Measurements from ENCODE around the gene SEPTIN12. TPM values are rescaled to one million over a fixed set of nuclear protein-coding genes. Genes with fewer than 3 reads are reported as not detected.

SEPTIN12 gene
- polyA plus RNA-seq, 1 donor from 2014 or later = 1.8 TPM

- Histone ChIP-seq H3K27ac (ENCODE audit: low read length) (no peak overlapping the region), H3K79me2 (replicated peaks; ENCODE audit: insufficient read depth, low read length) (no peaks in the 10 kb centered on the region), H4K20me1 (ENCODE audit: insufficient read depth) (no peaks in the 10 kb centered on the region), H3K27me3 (ENCODE audit: insufficient read depth, low read depth, low read length) (no peaks in the 10 kb centered on the region), H2AFZ (ENCODE audit: low read depth, low read length) (no peak overlapping the region), H3K36me3 (ENCODE audit: insufficient read depth, low read length) (peaks cover 5% of the 10 kb centered on the region), H3K9me3 (ENCODE audit: low read length) (no peaks in the 10 kb centered on the region), H3K9ac (ENCODE audit: low read length) (no peak overlapping the region), H3K9me2 (ENCODE audit: insufficient read depth, low read length) (no peaks in the 10 kb centered on the region), H3F3A (ENCODE audit: insufficient read depth, low read length, poor library complexity, severe bottlenecking) (no peaks in the 10 kb centered on the region), H3K4me3 (ENCODE audit: low read length) (no peak overlapping the region), H3K4me2 (ENCODE audit: low read length) (no peak overlapping the region)
- TF ChIP-seq RAD21 (conservative IDR thresholded peaks at IDR 0.05) (no peak), EP300 (conservative IDR thresholded peaks at IDR 0.05; ENCODE audit: poor library complexity, severe bottlenecking) (no peak), EZH2 (IDR thresholded peaks at IDR 0.05; ENCODE audit: borderline replicate concordance, insufficient read depth, low read length, poor library complexity, severe bottlenecking) (no peak), SMC3 (conservative IDR thresholded peaks at IDR 0.05; ENCODE audit: poor library complexity) (no peak), POLR2AphosphoS5 (IDR thresholded peaks at IDR 0.05) (no peak), TAF1 (IDR thresholded peaks at IDR 0.05; ENCODE audit: low read depth) (no peak), MXI1 (conservative IDR thresholded peaks at IDR 0.05; ENCODE audit: poor library complexity, severe bottlenecking) (no peak), CTCF (IDR thresholded peaks at IDR 0.05; ENCODE audit: poor library complexity, severe bottlenecking) (no peak)
- TF ChIP-seq, protein P1, sequence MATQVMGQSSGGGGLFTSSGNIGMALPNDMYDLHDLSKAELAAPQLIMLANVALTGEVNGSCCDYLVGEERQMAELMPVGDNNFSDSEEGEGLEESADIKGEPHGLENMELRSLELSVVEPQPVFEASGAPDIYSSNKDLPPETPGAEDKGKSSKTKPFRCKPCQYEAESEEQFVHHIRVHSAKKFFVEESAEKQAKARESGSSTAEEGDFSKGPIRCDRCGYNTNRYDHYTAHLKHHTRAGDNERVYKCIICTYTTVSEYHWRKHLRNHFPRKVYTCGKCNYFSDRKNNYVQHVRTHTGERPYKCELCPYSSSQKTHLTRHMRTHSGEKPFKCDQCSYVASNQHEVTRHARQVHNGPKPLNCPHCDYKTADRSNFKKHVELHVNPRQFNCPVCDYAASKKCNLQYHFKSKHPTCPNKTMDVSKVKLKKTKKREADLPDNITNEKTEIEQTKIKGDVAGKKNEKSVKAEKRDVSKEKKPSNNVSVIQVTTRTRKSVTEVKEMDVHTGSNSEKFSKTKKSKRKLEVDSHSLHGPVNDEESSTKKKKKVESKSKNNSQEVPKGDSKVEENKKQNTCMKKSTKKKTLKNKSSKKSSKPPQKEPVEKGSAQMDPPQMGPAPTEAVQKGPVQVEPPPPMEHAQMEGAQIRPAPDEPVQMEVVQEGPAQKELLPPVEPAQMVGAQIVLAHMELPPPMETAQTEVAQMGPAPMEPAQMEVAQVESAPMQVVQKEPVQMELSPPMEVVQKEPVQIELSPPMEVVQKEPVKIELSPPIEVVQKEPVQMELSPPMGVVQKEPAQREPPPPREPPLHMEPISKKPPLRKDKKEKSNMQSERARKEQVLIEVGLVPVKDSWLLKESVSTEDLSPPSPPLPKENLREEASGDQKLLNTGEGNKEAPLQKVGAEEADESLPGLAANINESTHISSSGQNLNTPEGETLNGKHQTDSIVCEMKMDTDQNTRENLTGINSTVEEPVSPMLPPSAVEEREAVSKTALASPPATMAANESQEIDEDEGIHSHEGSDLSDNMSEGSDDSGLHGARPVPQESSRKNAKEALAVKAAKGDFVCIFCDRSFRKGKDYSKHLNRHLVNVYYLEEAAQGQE (IDR thresholded peaks at IDR 0.05; ENCODE audit: borderline replicate concordance) = no peak
Observed at GRCh38 chr16:4754865-4755264, 33.3 kb downstream of the SEPTIN12 start.

GRCh38 chr16:4753227-4753626, 34.9 kb downstream of the SEPTIN12 start:
- TF ChIP-seq EP300 (conservative IDR thresholded peaks at IDR 0.05; ENCODE audit: poor library complexity, severe bottlenecking) = no peak
- no peak for TF ChIP-seq POLR2AphosphoS5 (IDR thresholded peaks at IDR 0.05)
- TF ChIP-seq, protein P1 (IDR thresholded peaks at IDR 0.05; ENCODE audit: borderline replicate concordance) = no peak
- TF ChIP-seq CTCF (IDR thresholded peaks at IDR 0.05; ENCODE audit: poor library complexity, severe bottlenecking) = no peak
- TF ChIP-seq RAD21 (conservative IDR thresholded peaks at IDR 0.05) = no peak
- no peak for TF ChIP-seq MXI1 (conservative IDR thresholded peaks at IDR 0.05; ENCODE audit: poor library complexity, severe bottlenecking)
- H3K27me3 ChIP-seq (ENCODE audit: insufficient read depth, low read depth, low read length) = no peaks in the 10 kb centered on the region
- H3K9ac ChIP-seq (ENCODE audit: low read length) = no peak overlapping the region
- H4K20me1 ChIP-seq (ENCODE audit: insufficient read depth) = no peaks in the 10 kb centered on the region
- H3K4me2 ChIP-seq (ENCODE audit: low read length) = no peak overlapping the region
- H2AFZ ChIP-seq (ENCODE audit: low read depth, low read length) = no peak overlapping the region
- H3K9me3 ChIP-seq (ENCODE audit: low read length) = no peaks in the 10 kb centered on the region
- H3K36me3 ChIP-seq (ENCODE audit: insufficient read depth, low read length) = peaks cover 5% of the 10 kb centered on the region
- no peaks in the 10 kb centered on the region for H3F3A ChIP-seq (ENCODE audit: insufficient read depth, low read length, poor library complexity, severe bottlenecking)
- H3K79me2 ChIP-seq (replicated peaks; ENCODE audit: insufficient read depth, low read length) = no peaks in the 10 kb centered on the region
- H3K9me2 ChIP-seq (ENCODE audit: insufficient read depth, low read length) = no peaks in the 10 kb centered on the region
- no peak overlapping the region for H3K4me3 ChIP-seq (ENCODE audit: low read length)
- no peak overlapping the region for H3K27ac ChIP-seq (ENCODE audit: low read length)

Data from neural cell (in vitro differentiated cells).